HEK293 (cell line): ENCODE results near the gene ZRANB1.
"Not testable (repeated sequence)": the region's sequence is repeated elsewhere in the genome, so short reads cannot be mapped to it uniquely, and the experiment has no call there.

Source experiments
- CTCF ChIA-PET: fragments of 350-600 bp; formaldehyde crosslinking; extraction: SDS; loops from one replicate; lab custom pipeline; 2021; ENCODE audit warnings: antibody characterized with exemption; lab: Yijun Ruan, JAX
- POLR2A ChIA-PET: fragments of 300-600 bp; formaldehyde crosslinking; extraction: SDS; loops from one replicate; lab custom pipeline; 2020; ENCODE audit warnings: antibody characterized with exemption, inconsistent platforms; lab: Yijun Ruan, JAX
- H3K27ac ChIP-seq: fragments of 200-500 bp; sonication (Bioruptor generic); 2 replicates; pipeline ENCODE4 v1.5.1; 2014; ENCODE audit warnings: low read depth, low read length, control low read depth, inconsistent platforms; ENCODE audit errors: extremely low read depth
- H3K36me3 ChIP-seq, 2 experiments: fragments of 200-500 bp in 1 of 2; sonication (Bioruptor generic) in 1 of 2; 1 replicate in 1 of 2; 2 replicates in 1 of 2; pipeline ENCODE4 v1.5.1; 2014 to 2017; ENCODE audit warnings: inconsistent platforms in 2 of 2, low read length in 2 of 2; ENCODE audit not compliant: control insufficient read depth in 2 of 2, insufficient read depth in 1 of 2
- H3K4me1 ChIP-seq: fragments of 200-500 bp; sonication (Bioruptor generic); 2 replicates; pipeline ENCODE4 v1.5.1; 2014; ENCODE audit warnings: mild to moderate bottlenecking, low read length, inconsistent platforms; ENCODE audit not compliant: control insufficient read depth, insufficient read depth
- H3K4me3 ChIP-seq: 2 replicates; pipeline ENCODE4 v1.5.1; 2011; ENCODE audit warnings: low read depth, mild to moderate bottlenecking, control low read depth, low read length, moderate library complexity
- H3K9me3 ChIP-seq: fragments of 200-500 bp; sonication (Bioruptor generic); 2 replicates; pipeline ENCODE4 v1.5.1; 2014; ENCODE audit warnings: low read depth, low read length, inconsistent platforms; ENCODE audit not compliant: control insufficient read depth, insufficient read depth
- AEBP2 ChIP-seq: fragments of 450-650 bp; formaldehyde crosslinking; IDR thresholded peaks from 2 replicates; pipeline ENCODE4 v1.5.1; 2016; ENCODE audit warnings: missing biosample characterization, missing genetic modification characterization, borderline replicate concordance
- GLI2 ChIP-seq: fragments of 450-650 bp; formaldehyde crosslinking; IDR thresholded peaks from 2 replicates; pipeline ENCODE4; 2017; ENCODE audit warnings: missing biosample characterization, missing genetic modification characterization, low read depth, borderline replicate concordance
- MEIS1 ChIP-seq: sonication (generic); formaldehyde crosslinking; IDR thresholded peaks from 2 replicates; pipeline ENCODE4 v1.8.1; 2022; ENCODE audit warnings: missing genetic modification reagents, mild to moderate bottlenecking, borderline replicate concordance
- MZF1 ChIP-seq: fragments of 450-650 bp; formaldehyde crosslinking; IDR thresholded peaks from 2 replicates; pipeline ENCODE4 v1.5.1; 2017; ENCODE audit warnings: missing biosample characterization, missing genetic modification characterization, borderline replicate concordance
- SP3 ChIP-seq: fragments of 450-650 bp; formaldehyde crosslinking; IDR thresholded peaks from 2 replicates; pipeline ENCODE4 v1.5.1; 2016; ENCODE audit warnings: missing biosample characterization, missing genetic modification characterization
- ZBTB21 ChIP-seq: fragments of 450-650 bp; formaldehyde crosslinking; IDR thresholded peaks from 2 replicates; pipeline ENCODE4 v1.5.1; 2017; ENCODE audit warnings: missing biosample characterization, missing genetic modification characterization
- ZBTB26 ChIP-seq: fragments of 450-650 bp; formaldehyde crosslinking; optimal IDR thresholded peaks from 2 replicates; pipeline ENCODE3; 2016; ENCODE audit warnings: missing biosample characterization, mild to moderate bottlenecking, missing genetic modification characterization
- ZBTB8A ChIP-seq: fragments of 450-650 bp; formaldehyde crosslinking; IDR thresholded peaks from 2 replicates; pipeline ENCODE4 v1.5.1; 2016; ENCODE audit warnings: missing biosample characterization, missing genetic modification characterization
- ZFP37 ChIP-seq: fragments of 450-650 bp; formaldehyde crosslinking; IDR thresholded peaks from 2 replicates; pipeline ENCODE4 v1.5.1; 2016; ENCODE audit warnings: missing biosample characterization, missing genetic modification characterization
- ZNF148 ChIP-seq: fragments of 450-650 bp; formaldehyde crosslinking; IDR thresholded peaks from 2 replicates; pipeline ENCODE4 v1.5.0; 2017; ENCODE audit warnings: missing biosample characterization, missing genetic modification characterization, borderline replicate concordance
- ZNF175 ChIP-seq: fragments of 450-650 bp; formaldehyde crosslinking; IDR thresholded peaks from 2 replicates; pipeline ENCODE4 v1.5.1; 2016; ENCODE audit warnings: missing biosample characterization, missing genetic modification characterization
- ZNF292 ChIP-seq: fragments of 450-650 bp; formaldehyde crosslinking; IDR thresholded peaks from 2 replicates; pipeline ENCODE4 v1.5.1; 2016; ENCODE audit warnings: low read depth, missing biosample characterization, missing genetic modification characterization, borderline replicate concordance
- ZNF426 ChIP-seq: fragments of 450-650 bp; formaldehyde crosslinking; IDR thresholded peaks from 2 replicates; pipeline ENCODE4 v1.5.1; 2017; ENCODE audit warnings: missing biosample characterization, missing genetic modification characterization, mild to moderate bottlenecking, inconsistent platforms, moderate library complexity
- ZNF549 ChIP-seq: fragments of 450-650 bp; IDR thresholded peaks from 2 replicates; pipeline ENCODE4 v1.5.1; 2018; ENCODE audit warnings: missing biosample characterization, missing genetic modification characterization, mild to moderate bottlenecking, inconsistent platforms, moderate library complexity
- TF ChIP-seq, protein P1 (sequence below): fragments of 450-650 bp; formaldehyde crosslinking; IDR thresholded peaks from 2 replicates; pipeline ENCODE4 v1.5.1; 2016; ENCODE audit warnings: missing biosample characterization, missing genetic modification characterization

Gene ZRANB1

DNA sequence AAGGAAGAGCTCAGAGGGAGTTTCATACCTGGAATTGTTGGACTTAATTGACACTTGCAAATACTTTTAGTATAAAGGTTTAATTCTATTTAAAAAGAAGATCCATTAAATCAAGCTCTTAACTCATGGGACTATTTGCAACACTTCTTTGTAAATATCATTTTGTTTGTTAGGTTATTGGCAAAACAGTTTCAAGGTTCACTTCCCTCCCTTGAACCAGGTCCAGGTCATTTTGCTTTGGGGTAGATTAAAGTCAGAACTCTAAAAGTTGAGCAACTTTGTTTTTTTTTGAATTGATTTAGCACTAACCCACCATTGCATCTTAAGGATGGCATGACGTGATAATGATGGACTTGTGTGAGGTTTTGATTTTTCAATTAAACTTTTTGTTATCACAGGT, 45.9 kb downstream of the ZRANB1 start:
- POLR2A ChIA-PET = no interaction called here
- CTCF ChIA-PET = no interaction called here
- H3K36me3 ChIP-seq = peaks cover 44 to 84% of the 10 kb centered on the region in 2 experiments

GRCh38 chr10:124988753-124989152, 46.8 kb downstream of the ZRANB1 start:
- H3K4me1 ChIP-seq, H3K4me3 ChIP-seq, H3K9me3 ChIP-seq, H3K27ac ChIP-seq: not testable (repeated sequence)
- POLR2A ChIA-PET = interaction anchor here (0.7 kb wide), 1 partner anchor 165 kb away, joined by 4 read pairs; no protein-coding TSS in a partner anchor
- peaks cover 40 to 84% of the 10 kb centered on the region in 2 experiments for H3K36me3 ChIP-seq
- CTCF ChIA-PET = interaction anchor here (0.6 to 1.0 kb wide), 3 partner anchors 76 to 448 kb away, joined by 3 to 5 read pairs (median 3); no protein-coding TSS in a partner anchor

More for the DNA sequence above, 45.9 kb downstream of the ZRANB1 start:
- no peaks in the 10 kb centered on the region for H3K4me1 ChIP-seq
- H3K27ac ChIP-seq = no peak overlapping the region
- TF ChIP-seq AEBP2 (tag by site-specific recombination) = no peak
- no peak for TF ChIP-seq ZBTB8A (tag by site-specific recombination)
- no peak for TF ChIP-seq SP3
- TF ChIP-seq ZNF549 (tag by site-specific recombination) = no peak
- TF ChIP-seq ZFP37 (tag by site-specific recombination) = no peak
- H3K4me3 ChIP-seq = no peak overlapping the region
- no peaks in the 10 kb centered on the region for H3K9me3 ChIP-seq

DNA sequence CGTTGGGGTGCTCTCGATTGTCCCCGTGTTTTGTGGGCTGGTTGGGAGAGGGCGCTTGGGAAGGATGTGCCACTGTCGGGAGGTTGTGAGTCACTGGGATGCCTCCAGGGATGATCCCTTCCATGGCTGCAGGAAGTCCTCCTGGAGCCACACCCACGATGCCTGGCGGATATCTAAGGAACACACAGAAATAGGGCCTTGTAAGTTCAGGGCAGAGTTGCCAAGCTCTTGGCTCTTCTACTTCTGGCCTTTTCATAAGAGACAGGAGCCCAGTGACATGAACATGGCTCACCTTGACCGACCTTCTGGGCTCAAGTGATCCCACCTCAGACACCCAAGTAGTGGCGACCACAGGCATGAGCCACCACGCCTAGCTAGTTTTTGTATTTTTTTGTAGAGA, 47.6 kb downstream of the ZRANB1 start:
- ChIA-PET CTCF (interaction anchor here (0.6 to 1.0 kb wide), 2 partner anchors 449 to 532 kb away, joined by 3 read pairs; no protein-coding TSS in a partner anchor), POLR2A (interaction anchor here (0.7 kb wide), 1 partner anchor 356 kb away, joined by 4 read pairs; no protein-coding TSS in a partner anchor)
- Histone ChIP-seq H3K27ac (no peak overlapping the region), H3K9me3 (no peaks in the 10 kb centered on the region), H3K4me3 (no peak overlapping the region), H3K36me3 (peaks cover 36 to 84% of the 10 kb centered on the region in 2 experiments), H3K4me1 (no peaks in the 10 kb centered on the region)
- no peak for TF ChIP-seq ZBTB21 (tag by site-specific recombination)

DNA sequence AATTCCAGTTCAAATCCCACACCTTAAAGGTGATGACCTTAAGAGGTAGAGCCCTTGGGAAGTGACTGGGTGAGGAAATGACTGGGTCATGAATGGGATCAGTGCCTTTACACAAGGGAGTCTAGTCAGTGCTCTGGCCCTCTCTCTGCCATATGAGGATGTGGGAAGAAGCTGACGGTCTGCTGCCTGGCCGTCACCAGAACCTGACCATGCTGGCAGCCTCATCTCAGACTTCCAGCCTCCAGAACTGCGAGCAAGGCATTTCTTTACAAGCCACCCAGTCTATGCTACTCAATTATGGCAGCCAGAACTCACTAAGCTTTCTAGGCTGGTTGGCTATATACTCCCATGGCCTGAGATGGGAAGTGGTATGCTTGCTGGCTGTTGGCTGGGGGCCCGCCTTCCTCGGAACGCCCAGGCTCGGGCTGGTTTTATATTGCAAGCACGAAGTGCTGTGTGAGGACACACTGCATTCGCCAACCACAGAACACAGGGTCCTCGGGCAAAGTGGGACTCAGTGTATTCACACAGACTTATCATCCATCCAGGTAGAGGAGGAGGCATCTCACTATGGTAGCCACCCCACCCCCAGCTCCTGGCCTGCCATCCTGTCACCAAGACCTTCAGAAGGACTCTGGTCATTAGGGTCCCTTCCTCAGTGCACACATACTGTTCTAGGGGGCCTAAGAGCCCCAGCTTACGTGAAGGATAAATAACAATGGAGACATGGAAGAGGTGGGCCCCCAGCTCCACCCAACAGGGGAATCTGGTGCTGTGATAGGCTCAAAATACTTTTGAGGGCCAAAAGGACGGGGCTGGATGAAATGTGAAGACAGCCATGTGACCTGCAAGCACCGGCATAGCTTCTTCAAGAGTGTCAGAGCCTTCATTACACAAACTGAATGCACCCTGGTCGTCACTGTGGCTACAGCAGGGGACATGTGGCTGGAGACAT, 49.0 kb downstream of the ZRANB1 start:
- Histone ChIP-seq H3K4me1 (no peaks in the 10 kb centered on the region), H3K4me3 (no peak overlapping the region), H3K27ac (no peak overlapping the region), H3K9me3 (no peaks in the 10 kb centered on the region), H3K36me3 (peaks cover 29 to 84% of the 10 kb centered on the region in 2 experiments)
- ChIA-PET CTCF (interaction anchor here (0.6 to 2.6 kb wide), 5 partner anchors 9 to 69 kb away, joined by 3 to 18 read pairs (median 4); no protein-coding TSS in a partner anchor), POLR2A (interaction anchor here (0.6 kb wide), 1 partner anchor 188 kb away, joined by 3 read pairs; no protein-coding TSS in a partner anchor)
- TF ChIP-seq MEIS1 (CRISPR knock-in tag) (no peak), AEBP2 (tag by site-specific recombination) (no peak), ZNF426 (tag by site-specific recombination) (no peak), ZNF148 (tag by site-specific recombination) (no peak), GLI2 (tag by site-specific recombination) (no peak), ZBTB26 (tag by site-specific recombination) (no peak), ZNF292 (no peak), MZF1 (tag by site-specific recombination) (no peak), ZNF175 (tag by site-specific recombination) (no peak)
- TF ChIP-seq, protein P1, sequence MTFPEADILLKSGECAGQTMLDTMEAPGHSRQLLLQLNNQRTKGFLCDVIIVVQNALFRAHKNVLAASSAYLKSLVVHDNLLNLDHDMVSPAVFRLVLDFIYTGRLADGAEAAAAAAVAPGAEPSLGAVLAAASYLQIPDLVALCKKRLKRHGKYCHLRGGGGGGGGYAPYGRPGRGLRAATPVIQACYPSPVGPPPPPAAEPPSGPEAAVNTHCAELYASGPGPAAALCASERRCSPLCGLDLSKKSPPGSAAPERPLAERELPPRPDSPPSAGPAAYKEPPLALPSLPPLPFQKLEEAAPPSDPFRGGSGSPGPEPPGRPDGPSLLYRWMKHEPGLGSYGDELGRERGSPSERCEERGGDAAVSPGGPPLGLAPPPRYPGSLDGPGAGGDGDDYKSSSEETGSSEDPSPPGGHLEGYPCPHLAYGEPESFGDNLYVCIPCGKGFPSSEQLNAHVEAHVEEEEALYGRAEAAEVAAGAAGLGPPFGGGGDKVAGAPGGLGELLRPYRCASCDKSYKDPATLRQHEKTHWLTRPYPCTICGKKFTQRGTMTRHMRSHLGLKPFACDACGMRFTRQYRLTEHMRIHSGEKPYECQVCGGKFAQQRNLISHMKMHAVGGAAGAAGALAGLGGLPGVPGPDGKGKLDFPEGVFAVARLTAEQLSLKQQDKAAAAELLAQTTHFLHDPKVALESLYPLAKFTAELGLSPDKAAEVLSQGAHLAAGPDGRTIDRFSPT = no peak
